BJ (cell line): ENCODE measurements around the gene ACTG1. TPM values are rescaled to one million over a fixed set of nuclear protein-coding genes. Genes with fewer than 3 reads are reported as not detected.

Source experiments
- CTCF ChIA-PET: fragments of 350-600 bp; formaldehyde crosslinking; extraction: SDS; loops from one replicate; lab custom pipeline; 2021; ENCODE audit warnings: antibody characterized with exemption, inconsistent platforms; lab: Yijun Ruan, JAX
- POLR2A ChIA-PET: fragments of 300-600 bp; sonication (Branson Sonifier 250); formaldehyde crosslinking; extraction: SDS; loops from one replicate; lab custom pipeline; 2021; ENCODE audit warnings: antibody characterized with exemption; lab: Charles Lee
- DNase-seq: peaks from one replicate; pipeline ENCODE4 v3.0.0-alpha.2; 2011; ENCODE audit warnings: low read depth
- H3K27me3 ChIP-seq: 2 replicates; pipeline ENCODE4 v1.6.0; 2011; ENCODE audit warnings: low read length; ENCODE audit not compliant: control insufficient read depth, insufficient read depth
- H3K36me3 ChIP-seq: 2 replicates; pipeline ENCODE4 v1.5.1; 2011; ENCODE audit warnings: low read length; ENCODE audit not compliant: control insufficient read depth, insufficient read depth
- H3K4me3 ChIP-seq: 2 replicates; pipeline ENCODE4 v1.5.1; 2011; ENCODE audit warnings: low read depth, mild to moderate bottlenecking, control low read depth, low read length
- CTCF ChIP-seq: IDR thresholded peaks from 2 replicates; pipeline ENCODE4 v1.5.1; 2011; ENCODE audit warnings: low read depth, mild to moderate bottlenecking, control low read depth, inconsistent platforms, low read length, moderate library complexity; ENCODE audit not compliant: insufficient read depth
- polyA plus RNA-seq: library from polyadenylated mRNA; depleted of rRNA; stranded (reverse); fragments of >200 nt; gene quantifications from 2 replicates; pipeline ENCODE4 v1.2.3, GENCODE V29; 2011

The ACTG1 gene
- polyA plus RNA-seq, 1 experiment, result 3,774 TPM

DNA sequence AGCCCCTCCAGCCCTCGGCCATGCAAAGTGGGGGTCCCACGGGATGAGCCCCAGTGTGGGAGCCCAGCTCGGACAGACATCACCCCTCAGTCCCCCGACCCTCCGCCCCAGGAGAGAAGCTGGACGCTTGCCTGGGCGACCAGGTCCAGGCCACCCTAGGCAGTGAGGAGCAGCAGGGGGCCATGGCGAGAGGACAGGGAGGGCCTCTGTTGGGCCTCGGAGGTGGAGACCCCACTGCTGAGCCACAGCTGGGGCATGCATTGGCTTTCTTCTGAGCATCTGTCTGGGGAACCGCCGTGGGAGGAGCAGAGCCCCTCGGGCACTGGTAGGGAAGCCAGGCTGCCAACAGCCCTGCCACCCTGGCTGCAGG, 13.0 kb downstream of the ACTG1 start:
- DNase-seq, result no peak
- H3K36me3 ChIP-seq, result no peaks in the 10 kb centered on the region
- no peak overlapping the region for H3K4me3 ChIP-seq
- H3K27me3 ChIP-seq, result no peaks in the 10 kb centered on the region; the same call in 1 of the 2 replicates
- no peak for TF ChIP-seq CTCF
- ChIA-PET POLR2A (no interaction called here), CTCF (interaction anchor here (0.8 kb wide), 1 partner anchor 7 kb away, joined by 3 read pairs; no protein-coding TSS in a partner anchor)

DNA sequence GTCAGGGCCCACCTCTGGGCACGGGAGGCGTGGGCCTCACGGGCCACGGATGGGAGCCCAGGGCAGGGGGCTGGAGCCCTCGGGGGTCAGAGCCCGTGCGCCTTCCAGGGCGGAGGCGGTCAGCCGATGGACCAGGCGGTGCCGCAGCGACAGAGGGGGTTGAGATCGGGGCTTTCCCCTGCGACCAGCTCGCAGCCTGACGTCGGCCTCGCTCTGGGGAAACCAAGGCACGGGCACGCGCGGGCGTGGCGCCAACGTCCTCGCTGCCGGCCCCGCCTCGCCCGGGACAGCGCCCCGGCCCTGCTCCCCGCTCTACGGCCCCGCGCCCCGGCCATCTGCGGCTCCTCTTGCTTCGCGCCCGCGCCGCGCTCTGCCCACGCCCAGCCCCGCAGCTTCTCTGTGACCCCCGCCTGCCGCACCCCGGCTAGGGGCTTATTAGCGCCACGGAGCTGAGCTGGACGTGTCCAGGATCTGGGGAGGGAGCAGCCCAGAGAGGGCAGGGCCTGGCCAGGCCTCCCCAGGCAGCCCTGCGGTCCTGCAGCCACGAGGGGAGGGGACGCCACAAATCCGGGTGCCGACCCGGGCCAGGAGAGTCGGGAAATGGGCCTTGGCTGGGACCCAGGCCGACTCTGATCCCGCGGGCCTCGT, 13.5 kb downstream of the ACTG1 start:
- no peaks in the 10 kb centered on the region; the same call in 1 of the 2 replicates for H3K27me3 ChIP-seq

GRCh38 chr17:81494626-81495377, 17.8 kb downstream of the ACTG1 start:
- TF ChIP-seq CTCF, result no peak
- no peak for DNase-seq
- Histone ChIP-seq H3K36me3 (no peaks in the 10 kb centered on the region), H3K4me3 (no peak overlapping the region), H3K27me3 (peaks cover 4% of the 10 kb centered on the region; the same call in 1 of the 2 replicates)
- ChIA-PET CTCF (interaction anchor here (1.6 kb wide), 1 partner anchor 10 kb away, joined by 4 read pairs; no protein-coding TSS in a partner anchor), POLR2A (no interaction called here)

More for the DNA sequence above, 13.5 kb downstream of the ACTG1 start:
- H3K36me3 ChIP-seq, result no peaks in the 10 kb centered on the region
- DNase-seq, result no peak
- no peak overlapping the region for H3K4me3 ChIP-seq
- ChIA-PET CTCF (interaction anchor here (1.2 to 2.2 kb wide), 2 partner anchors 14 to 244 kb away, joined by 3 to 8 read pairs; no protein-coding TSS in a partner anchor), POLR2A (no interaction called here)
- TF ChIP-seq CTCF, result no peak

DNA sequence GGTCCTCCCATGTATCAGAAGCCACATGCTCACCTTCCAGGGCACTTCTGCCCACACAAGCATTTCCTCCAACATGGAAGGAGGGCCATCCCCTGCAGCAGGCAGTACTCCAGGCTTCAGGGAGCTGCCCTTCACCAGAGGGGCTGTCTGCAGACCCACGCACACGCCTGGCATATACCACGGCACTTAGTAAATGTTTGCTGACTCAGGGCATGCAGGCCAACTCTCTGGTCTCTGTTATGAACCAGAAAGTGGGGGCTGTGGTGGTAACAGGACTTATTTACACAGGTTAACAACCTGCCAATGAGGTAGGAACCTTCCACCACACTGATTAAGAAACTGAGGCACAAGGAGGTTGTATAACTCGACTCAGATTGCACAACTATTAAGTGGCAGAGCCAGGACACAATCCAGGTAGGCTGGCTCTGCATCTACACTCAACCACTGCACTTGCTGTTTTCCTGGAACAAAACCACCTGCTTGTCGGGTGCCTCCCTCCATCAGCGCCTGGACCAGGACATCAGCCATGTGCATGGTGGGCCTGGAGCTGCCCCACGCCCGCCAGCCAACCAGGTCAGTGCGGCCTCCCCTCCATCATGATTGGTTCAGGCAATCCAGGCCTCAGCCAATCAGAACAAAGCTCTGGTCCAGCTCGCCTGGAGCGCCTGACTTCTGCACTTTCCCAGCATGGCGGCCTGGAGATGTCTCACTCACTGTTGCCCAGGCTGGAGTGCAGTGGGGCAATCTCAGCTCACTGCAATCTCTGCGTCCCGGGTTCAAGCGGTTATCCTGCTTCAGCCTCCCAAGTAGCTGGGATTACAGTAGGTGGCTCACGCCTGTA, 19.2 kb downstream of the ACTG1 start:
- ChIA-PET CTCF (interaction anchor here (1.6 kb wide), 1 partner anchor 9 kb away, joined by 4 read pairs; no protein-coding TSS in a partner anchor), POLR2A (interaction anchor here (0.6 kb wide), 1 partner anchor 9 kb away, joined by 4 read pairs; no protein-coding TSS in a partner anchor)
- DNase-seq, result no peak

More for the DNA sequence above, 19.2 kb downstream of the ACTG1 start:
- Histone ChIP-seq H3K4me3 (no peak overlapping the region), H3K36me3 (no peaks in the 10 kb centered on the region), H3K27me3 (peaks cover 4% of the 10 kb centered on the region; the same call in 1 of the 2 replicates)
- no peak for TF ChIP-seq CTCF
